Right cardiac atrium (tissue), 5 donors: ENCODE data around the gene GPR108. TPM values are rescaled to one million over a fixed set of nuclear protein-coding genes. Genes with fewer than 3 reads are reported as not detected.
A peak's percentile ranks its signal among the peaks of the same experiment; 100 is the strongest.
"Not testable (repeated sequence)": the region's sequence is repeated elsewhere in the genome, so short reads cannot be mapped to it uniquely, and the experiment has no call there.

Source experiments
- ATAC-seq, 2 donors: fragments of 200-7000 bp; cut with Tn5 transposase; one replicate each; pipeline versions ENCODE4 v1.8.0 to v1.9.1; 2020; ENCODE audit warnings: moderate library complexity in 2 of 2, mild to moderate bottlenecking in 1 of 2
- DNase-seq, 3 donors: peaks; one replicate each; pipeline ENCODE4 v3.0.0-alpha.2; 2020
- H3K27ac ChIP-seq: one replicate; pipeline ENCODE4 v1.5.1; 2013; ENCODE audit warnings: mild to moderate bottlenecking, low read length, control low read depth, moderate library complexity
- H3K27me3 ChIP-seq: one replicate; pipeline ENCODE4 v1.6.1; 2013; ENCODE audit not compliant: control insufficient read depth, insufficient read depth
- H3K4me1 ChIP-seq: one replicate; pipeline ENCODE4 v1.6.1; 2013; ENCODE audit warnings: low read length; ENCODE audit not compliant: control insufficient read depth, insufficient read depth
- H3K4me3 ChIP-seq: one replicate; pipeline ENCODE4 v1.5.1; 2013; ENCODE audit warnings: low read length, control low read depth
- H3K9me3 ChIP-seq: one replicate; pipeline ENCODE4 v1.6.1; 2013; ENCODE audit warnings: low read length; ENCODE audit not compliant: control insufficient read depth
- whole genome bisulfite sequencing: extraction: QIAGEN DNeasy Blood & Tissue Kit; methylation state at CpG from one replicate; pipeline ENCODE4 v1.1.7; 2013; 5-methylcytosine and 5-hydroxymethylcytosine counted together
- intact Hi-C, 4 donors: fragments of 100-400 bp; cut with DNase I; formaldehyde crosslinking; loops; one replicate each; pipeline versions ENCODE4 v1.11.0 to v1.14.0; 2022 to 2023
- polyA plus RNA-seq: library from polyadenylated mRNA; stranded (reverse); fragments of 200-250 nt; gene quantifications from one replicate; pipeline ENCODE4 v1.2.3, GENCODE V29; 2013
- total RNA-seq, 4 donors: library from RNA; stranded (reverse); fragmentation: NEBNext Ultra II Directional; extraction: Animal tissue kit (Norgen Biotek cat#: 25700); gene quantifications; one replicate each; pipeline ENCODE4 v1.2.1, GENCODE V29; 2021
- donor health status: healthy with polysubstance abuse.
- donor health status: DM: no; HTN: yes; CAD: no.
- donor health status: DM: no; HTN: no; CAD: no.
- donor health status: DM: no; HTN: yes; CAD: no; lungs with severe emphysema.
- donor health status: DM: yes; HTN: yes; CAD: no.

The GPR108 gene
- total and polyA plus RNA-seq, 5 donors: 28.2 to 38.4 (median 35.8) TPM

DNA sequence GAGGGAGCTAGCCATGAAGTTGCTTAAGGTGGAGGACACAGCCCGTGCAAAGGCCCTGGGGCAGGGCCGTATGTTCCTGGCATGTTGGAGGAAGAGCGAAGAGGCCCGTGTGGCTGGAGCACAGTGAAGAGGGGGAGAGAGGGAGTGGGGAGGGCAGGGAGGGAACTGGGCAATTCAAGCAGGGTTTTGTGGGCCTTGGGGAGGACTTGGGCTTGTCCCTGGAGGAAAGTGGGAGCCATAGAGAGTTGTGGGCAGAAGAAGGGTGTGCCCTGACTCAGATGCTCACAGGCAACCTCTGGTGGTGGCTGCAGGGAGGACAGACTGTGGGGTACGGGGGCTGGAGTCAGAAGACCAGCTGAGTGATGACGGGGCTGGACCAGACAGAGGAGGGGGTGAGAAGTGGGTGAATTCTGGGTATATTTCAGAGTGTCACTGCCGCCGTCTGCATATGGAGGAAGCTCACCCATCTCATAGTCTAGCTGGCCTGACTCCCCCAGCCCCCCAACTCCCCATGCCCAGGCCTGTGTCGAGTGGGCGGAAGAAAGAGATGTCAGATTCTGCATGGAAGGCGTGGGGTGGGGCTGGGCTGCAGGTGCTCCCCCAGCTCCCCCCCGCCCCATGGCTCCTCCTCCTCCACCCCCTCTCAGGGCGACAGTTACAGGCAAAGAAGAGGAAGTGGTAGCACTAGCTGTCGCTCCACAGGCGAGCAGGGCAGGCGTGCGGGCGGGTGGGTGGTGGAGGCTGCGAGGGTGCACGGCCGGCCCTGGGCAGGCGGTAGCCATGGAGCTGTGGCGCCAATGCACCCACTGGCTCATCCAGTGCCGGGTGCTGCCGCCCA lies 34.9 kb upstream of the GPR108 start, which contains the start of gene VAV1:
Gene VAV1 (plus strand): TSS at position 681 of the 838 bp plus-strand sequence. CDS start 100 bp downstream, at position 781.
- 53% methylated on average over 25 of the region's 25 CpGs for WGBS
- intact Hi-C loops: no loop called here
- DNase-seq (peak; percentile 48 to 83 (median 77)), ATAC-seq (peak; percentile 63 to 67)
- H3K27me3 ChIP-seq: no peaks in the 10 kb centered on the region
- no peaks in the 10 kb centered on the region for H3K4me1 ChIP-seq
- H3K4me3 ChIP-seq: peak within 1 kb of the TSS; percentile 23
- H3K9me3 ChIP-seq: no peaks in the 10 kb centered on the region
- no peak within 1 kb of the TSS for H3K27ac ChIP-seq

DNA sequence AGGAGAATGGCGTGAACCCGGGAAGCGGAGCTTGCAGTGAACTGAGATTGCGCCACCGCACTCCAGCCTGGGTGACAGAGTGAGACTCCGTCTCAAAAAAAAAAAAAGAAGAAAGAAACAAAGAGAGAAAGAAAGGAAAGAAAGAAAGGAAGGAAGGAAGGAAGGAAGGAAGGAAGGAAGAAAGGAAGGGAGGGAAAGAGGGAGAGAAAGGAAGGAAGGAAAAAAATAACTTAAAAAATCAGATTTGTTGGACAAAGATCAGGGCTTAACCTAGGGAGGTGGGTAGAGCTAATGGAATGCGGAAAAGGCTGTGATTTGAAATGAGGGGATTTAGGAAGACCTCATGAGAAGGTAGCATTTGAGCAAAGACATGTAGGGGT lies 34.3 kb upstream of the GPR108 start:
- H3K27me3 ChIP-seq, DNase-seq, H3K9me3 ChIP-seq, H3K27ac ChIP-seq, ATAC-seq, H3K4me1 ChIP-seq, intact Hi-C loops, H3K4me3 ChIP-seq: not testable (repeated sequence)
- 81% methylated on average over 7 of the region's 7 CpGs for WGBS

DNA sequence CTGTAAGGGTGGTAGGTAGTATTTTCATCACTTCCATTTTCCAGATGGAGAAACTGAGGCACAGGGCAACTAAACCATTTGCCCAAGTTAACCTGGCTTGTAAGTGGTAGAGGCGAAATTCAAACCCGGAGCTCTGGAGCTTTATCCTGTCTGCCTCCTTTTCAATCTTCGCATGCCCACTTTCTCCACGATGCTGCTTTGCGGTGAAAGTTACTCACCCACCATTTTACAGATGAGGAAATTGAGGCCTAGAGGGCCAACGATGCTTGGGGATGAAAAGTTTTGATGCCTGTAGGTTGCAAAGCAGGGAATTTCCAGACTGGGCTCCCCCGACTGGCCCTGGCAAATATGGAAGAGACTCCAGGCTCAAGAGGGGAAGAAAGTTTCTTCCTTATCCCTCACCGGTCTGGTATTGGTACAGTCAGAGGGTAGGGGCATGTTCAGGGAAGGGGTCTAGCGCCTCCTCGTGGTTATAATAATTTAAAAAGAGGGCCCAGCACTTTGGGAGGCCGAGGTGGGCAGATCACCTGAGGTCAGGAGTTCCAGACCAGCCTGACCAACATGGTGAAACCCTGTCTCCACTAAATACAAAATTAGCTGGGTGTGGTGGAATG lies 31.7 kb upstream of the GPR108 start:
- DNase-seq (no peak), ATAC-seq (no peak)
- intact Hi-C loops: no loop called here
- Histone ChIP-seq H3K27ac (no peak overlapping the region), H3K4me3 (no peak overlapping the region), H3K27me3 (peaks cover 3% of the 10 kb centered on the region), H3K9me3 (no peaks in the 10 kb centered on the region), H3K4me1 (peaks cover 2% of the 10 kb centered on the region)
- 59% methylated on average over 11 of the region's 11 CpGs for WGBS

DNA sequence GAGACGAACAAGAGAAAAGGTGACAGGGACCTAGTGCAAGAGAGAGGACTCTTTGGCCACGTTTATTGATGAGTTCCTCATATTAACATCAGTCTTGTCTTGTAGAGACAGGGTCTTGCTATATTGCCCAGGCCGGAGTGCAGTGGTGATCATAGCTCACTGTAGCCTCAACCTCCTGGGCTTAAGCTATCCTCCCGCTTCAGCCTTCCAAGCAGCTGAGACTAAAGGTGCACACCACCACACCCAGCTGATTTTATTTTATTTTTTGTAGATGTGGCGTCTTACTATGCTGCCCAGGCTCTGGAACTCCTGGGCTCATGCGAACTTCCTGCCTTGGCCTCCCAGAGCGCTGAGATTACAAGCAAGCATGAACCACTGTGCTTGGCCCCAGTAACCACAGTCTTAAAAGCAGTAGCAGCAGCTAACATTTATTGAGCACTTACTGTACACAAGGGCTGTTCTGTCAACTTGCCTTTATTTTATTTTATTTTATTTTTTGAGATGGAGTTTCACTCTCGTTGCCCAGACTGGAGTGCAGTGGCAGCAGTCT lies 30.9 kb upstream of the GPR108 start:
- DNase-seq (peak in 1 of 3 donors; percentile 5), ATAC-seq (no peak)
- 58% methylated on average over 8 of the region's 8 CpGs for WGBS
- H3K4me3 ChIP-seq: no peak overlapping the region
- intact Hi-C loops: no loop called here
- peaks cover 2% of the 10 kb centered on the region for H3K4me1 ChIP-seq
- peaks cover 3% of the 10 kb centered on the region for H3K27me3 ChIP-seq
- H3K9me3 ChIP-seq: no peaks in the 10 kb centered on the region
- H3K27ac ChIP-seq: no peak overlapping the region

DNA sequence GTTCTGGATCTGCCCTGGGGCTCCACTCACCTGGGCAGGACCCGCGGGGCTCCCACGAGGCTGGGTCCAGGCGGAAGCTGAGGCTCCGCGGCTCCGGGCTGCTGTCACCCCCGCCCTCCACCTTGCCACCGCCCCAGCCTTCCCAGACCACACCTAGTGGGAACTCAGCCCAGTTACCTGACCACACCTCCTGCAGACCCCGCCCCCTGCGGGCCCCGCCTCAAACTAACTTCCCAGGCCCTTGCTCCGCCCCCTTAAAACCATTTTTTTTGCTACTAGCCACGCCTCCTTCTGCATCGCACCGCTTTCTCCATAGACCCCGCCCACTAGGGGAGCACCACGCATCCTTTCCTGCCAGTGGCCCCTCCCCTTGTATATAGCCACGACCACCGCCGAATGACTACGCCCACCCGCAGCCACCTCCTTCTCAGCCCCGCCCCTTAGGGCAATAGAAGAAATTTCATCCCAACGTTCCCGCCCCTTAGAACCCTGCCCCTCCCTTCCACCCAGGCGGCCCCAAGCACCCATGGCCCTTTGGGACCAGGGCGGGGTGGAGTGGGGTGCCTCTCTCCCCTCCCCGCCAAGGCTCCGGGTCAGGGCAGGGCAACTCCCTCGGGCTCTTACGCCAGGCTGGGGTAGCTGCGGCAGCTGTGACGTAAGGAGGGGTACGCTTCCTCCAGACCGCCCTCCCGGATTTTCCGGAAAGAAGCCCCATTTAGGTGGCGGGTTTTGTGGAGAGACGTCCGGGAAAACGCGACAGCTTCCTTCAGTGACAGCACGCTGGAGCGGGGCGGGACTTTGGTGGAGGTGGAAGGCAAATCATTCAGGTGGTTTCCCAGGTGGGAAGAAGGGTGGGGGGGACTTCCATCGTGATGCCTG lies 30.2 kb upstream of the GPR108 start, which contains the start of gene SH2D3A:
Gene SH2D3A (minus strand): TSS at position 79 of the 879 bp plus-strand sequence. CDS start 3,687 bp downstream, outside the sequence.
- peaks cover 2% of the 10 kb centered on the region for H3K4me1 ChIP-seq
- no peak within 1 kb of the TSS for H3K27ac ChIP-seq
- intact Hi-C loops: no loop called here
- no peaks in the 10 kb centered on the region for H3K9me3 ChIP-seq
- ATAC-seq (peak; percentile 76 to 82), DNase-seq (peak; percentile 61 to 84 (median 82))
- H3K27me3 ChIP-seq: peaks cover 3% of the 10 kb centered on the region
- peak within 1 kb of the TSS; percentile 12 for H3K4me3 ChIP-seq
- WGBS: 3% methylated on average over 47 of the region's 47 CpGs

DNA sequence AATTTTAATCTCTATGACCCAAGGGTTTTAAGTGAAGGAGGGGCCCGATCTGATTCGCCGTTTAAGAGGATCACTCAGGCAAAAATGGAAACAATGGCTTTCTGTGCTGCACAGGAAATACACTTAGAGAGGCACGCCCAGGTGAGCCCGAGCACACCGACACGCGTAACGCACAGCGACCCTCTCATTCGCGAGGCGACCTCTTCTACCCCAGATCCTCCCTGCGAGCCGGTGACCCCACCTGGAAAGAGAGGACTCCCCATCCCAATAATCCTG lies 29.6 kb upstream of the GPR108 start:
- intact Hi-C loops: no loop called here
- under 1% methylated on average over 15 of the region's 15 CpGs for WGBS
- no peak overlapping the region for H3K27ac ChIP-seq
- DNase-seq: no peak
- H3K4me1 ChIP-seq: peaks cover 2% of the 10 kb centered on the region
- peak overlapping the region; percentile 12 for H3K4me3 ChIP-seq
- ATAC-seq: peak; percentile 22 to 70
- H3K9me3 ChIP-seq: no peaks in the 10 kb centered on the region
- H3K27me3 ChIP-seq: peaks cover 3% of the 10 kb centered on the region

DNA sequence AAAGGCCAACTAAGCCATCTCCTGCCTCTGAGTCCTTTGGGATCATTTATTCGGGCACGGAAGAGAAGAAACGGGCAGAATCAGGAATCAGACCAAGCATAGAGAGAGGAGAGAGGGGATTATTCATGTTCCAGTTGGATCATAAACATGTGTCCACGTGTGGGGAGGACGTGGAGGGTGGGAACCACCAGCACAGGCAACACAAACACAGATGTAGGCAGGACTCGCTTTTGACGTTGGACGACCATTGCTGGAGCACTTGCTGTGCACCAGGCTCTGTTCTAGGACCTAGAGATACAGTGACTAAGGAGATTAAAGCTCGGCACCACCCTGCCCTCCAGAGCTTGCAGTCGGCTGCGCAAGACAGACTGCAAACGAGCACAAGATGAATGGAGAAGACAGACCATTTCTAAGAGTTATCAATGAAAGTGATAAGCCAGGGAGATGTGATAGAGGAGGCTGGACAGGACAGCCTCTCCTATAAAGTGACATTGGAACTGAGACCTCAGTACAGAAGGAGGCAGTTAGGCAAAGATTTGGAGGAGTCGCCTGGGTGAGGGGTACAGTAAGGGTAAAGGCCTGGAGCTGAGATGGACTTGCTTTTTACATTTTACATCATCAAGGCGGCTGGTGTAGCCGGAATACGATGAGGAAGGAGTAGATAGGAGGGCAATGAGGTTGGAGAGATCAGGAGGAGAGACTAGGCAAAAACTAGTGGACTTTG lies 29.1 kb upstream of the GPR108 start:
- no peak overlapping the region for H3K27ac ChIP-seq
- peaks cover 3% of the 10 kb centered on the region for H3K27me3 ChIP-seq
- no peaks in the 10 kb centered on the region for H3K9me3 ChIP-seq
- 29% methylated on average over 16 of the region's 16 CpGs for WGBS
- intact Hi-C loops: no loop called here
- DNase-seq: peak in 1 of 3 donors; percentile 9
- H3K4me3 ChIP-seq: no peak overlapping the region
- no peak for ATAC-seq
- peaks cover 2% of the 10 kb centered on the region for H3K4me1 ChIP-seq

DNA sequence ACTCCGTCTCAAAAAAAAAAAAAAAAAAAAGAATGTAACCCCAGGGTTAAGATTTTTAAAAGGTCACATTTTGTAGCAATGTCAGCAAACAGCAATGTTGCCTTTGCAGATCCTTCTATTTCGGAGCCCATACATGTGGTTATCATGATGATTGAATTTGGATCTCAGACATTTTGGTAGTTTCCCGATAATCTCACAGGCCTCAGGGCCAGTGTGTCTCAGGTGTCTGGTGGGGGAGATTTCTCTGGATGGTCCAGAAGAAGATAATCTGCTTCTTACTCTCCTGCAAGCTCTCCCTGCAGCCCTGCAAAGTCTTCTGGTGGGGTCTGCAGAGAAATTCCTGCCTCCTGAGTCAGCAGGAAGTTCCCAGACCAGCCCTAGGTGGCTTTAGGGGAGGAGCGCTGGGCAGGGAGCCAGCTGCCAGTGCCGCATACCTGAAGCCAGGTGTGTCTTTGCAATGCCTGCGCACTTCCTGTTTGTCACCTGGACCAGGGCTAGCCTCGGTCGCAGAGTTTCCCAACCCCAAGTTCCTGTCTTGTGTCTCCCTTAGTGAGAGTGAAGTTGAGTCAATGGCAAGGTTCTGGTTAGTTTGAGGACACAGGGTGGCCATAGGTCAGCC lies 28.5 kb upstream of the GPR108 start:
- H3K27me3 ChIP-seq: peaks cover 3% of the 10 kb centered on the region
- peaks cover 2% of the 10 kb centered on the region for H3K4me1 ChIP-seq
- DNase-seq (no peak), ATAC-seq (peak in 1 of 2 donors; percentile 20)
- H3K4me3 ChIP-seq: no peak overlapping the region
- H3K27ac ChIP-seq: no peak overlapping the region
- no peaks in the 10 kb centered on the region for H3K9me3 ChIP-seq
- intact Hi-C loops: no loop called here
- WGBS: 29% methylated on average over 8 of the region's 8 CpGs

DNA sequence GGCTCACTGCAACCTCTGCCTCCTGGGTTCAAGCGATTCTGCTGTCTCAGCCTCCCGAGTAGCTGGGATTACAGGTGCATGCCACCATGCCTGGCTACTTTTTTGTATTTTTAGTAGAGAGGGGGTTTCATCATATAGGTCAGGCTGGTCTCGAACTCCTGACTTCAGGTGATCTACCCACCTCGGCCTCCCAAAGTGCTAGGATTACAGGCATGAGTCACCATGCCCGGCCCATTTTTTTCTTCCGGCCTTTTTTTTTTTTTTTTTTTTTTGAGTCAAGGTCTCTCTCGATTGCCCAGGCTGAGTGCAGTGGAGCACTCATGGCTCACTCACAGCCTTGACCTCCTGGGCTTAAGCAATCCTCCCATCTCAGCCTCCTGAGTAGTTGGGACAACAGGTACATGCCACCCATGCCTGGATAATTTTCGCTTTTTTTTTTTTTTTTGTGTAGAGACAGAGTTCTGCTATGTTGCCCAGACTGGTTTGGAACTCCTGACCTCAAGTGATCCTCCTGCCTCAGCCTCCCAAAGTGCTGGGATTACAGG lies 24.9 kb upstream of the GPR108 start:
- DNase-seq, ATAC-seq, intact Hi-C loops, H3K9me3 ChIP-seq, H3K27me3 ChIP-seq, H3K4me3 ChIP-seq, H3K4me1 ChIP-seq, H3K27ac ChIP-seq: not testable (repeated sequence)
- 85% methylated on average over 8 of the region's 8 CpGs for WGBS
